Hematopoietic multipotent progenitor cell treated with erythropoietin and hydrocortisone succinate and interleukin-3 and kit ligand, for 17 days (in vitro differentiated cells): Measurements from ENCODE around the gene DDX59.
"Not testable (repeated sequence)": the region's sequence is repeated elsewhere in the genome, so short reads cannot be mapped to it uniquely, and the experiment has no call there.

ENCODE experiments used
- DNase-seq: peaks from one replicate; pipeline ENCODE4 v3.0.0-alpha.2; 2015; ENCODE audit warnings: low spot score

The DDX59 gene

GRCh38 chr1:200670242-200671118 lies 773 bp upstream of the DDX59 start:
- DNase-seq: no peak

- DNase-seq: no peak
These were observed 993 bp downstream of the DDX59 start for GRCh38 chr1:200668514-200669313.

DNA sequence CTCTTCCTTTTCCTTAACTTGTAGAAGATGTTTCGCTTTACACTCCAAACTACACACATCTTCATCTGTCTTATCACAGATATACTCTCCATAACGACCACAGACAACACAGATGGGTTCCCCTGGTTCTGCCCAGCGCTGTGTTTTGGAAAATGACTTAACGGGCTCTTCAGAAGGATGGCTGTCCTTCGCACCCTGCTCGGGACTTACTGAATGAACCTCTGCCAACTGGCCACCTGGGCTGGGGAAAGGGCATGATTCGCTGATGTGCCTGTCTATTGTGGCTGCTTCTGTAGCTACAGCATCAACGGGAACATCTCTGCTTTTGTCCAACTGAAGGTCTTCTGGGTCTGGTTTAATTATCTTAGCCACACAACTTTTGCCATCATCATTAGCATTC lies 3.4 kb downstream of the DDX59 start:
- DNase-seq: no peak

GRCh38 chr1:200665861-200666260 lies 3.8 kb downstream of the DDX59 start:
- no peak for DNase-seq

DNA sequence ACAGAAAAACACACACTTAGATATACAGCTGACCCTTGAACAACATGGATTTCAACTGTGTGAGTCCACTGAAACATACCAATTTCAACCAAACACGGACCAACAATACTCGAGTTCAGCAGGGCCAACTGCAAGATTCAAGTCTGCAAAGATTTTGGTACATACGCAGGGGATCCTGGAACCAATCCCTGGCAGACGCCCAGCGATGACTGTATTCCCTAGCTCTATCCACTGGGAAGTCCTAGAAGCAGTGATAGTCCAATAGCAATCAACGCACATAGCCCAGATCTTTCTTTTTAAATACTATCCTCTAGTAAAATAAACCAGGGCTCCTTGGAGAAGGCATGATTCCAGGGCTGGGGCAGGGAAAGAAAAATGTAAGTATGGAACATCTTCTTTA lies 9.0 kb downstream of the DDX59 start:
- no peak for DNase-seq

- no peak for DNase-seq
These were observed 10.4 kb downstream of the DDX59 start for GRCh38 chr1:200659269-200659668.

DNA sequence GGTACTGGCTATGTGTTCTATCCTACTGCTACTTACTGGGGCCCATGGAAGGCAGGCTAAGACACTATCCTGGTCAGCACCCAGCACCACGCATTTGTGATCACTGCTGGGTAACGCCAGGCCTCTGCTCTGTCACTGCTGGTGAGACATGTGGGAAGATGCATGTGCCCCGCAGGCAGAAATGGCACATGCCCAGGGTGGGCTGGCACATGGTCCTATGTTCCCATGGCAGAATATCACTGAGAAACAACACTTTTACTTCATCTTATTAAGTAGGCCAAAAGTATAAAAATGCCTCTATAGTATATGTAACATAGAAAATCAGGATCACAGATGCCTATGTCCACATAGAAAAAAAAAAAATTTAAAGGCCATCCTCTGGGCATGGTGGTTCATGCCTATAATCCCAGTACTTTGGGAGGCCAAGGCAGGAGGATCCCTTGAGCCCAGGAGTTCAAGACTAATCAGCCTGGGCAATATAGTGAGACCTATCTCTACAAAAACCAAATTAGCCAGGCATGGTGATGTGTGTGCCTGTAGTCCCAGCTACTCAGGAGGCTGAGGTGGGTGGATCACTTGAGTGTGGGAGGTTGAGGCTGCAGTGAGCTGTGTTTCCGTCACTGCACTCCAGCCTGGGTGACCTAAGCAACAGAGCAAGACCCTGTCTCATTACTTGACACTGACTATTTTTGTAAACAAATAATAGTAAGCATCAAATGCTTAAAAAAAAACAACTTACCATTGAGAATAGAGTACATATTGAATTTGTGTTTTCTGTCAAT lies 11.5 kb downstream of the DDX59 start:
- DNase-seq: no peak

- DNase-seq: no peak
These were observed 15.0 kb downstream of the DDX59 start for GRCh38 chr1:200654660-200655059.

DNA sequence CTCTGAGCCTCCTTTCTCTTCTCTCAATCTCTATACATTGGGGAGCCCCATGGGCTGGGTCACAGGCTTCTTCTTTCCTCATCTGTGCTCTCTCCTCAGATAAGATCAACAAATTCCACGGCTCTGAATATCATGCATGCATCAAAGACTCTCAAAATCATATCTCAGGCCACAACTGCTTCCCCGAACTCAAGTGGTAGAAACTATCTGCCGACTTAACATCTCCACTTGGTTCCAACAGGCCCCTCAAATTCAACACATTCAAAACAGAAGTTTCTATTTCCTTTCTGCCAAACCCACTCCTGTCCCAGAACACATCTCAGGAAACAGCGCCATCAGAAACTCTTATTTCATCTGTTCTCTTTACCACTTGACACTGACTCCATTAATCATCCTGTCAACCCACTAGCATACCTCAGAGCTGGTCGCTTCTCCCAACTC lies 16.7 kb downstream of the DDX59 start:
- DNase-seq: no peak

GRCh38 chr1:200652378-200652777 lies 17.3 kb downstream of the DDX59 start:
- DNase-seq: no peak

DNA sequence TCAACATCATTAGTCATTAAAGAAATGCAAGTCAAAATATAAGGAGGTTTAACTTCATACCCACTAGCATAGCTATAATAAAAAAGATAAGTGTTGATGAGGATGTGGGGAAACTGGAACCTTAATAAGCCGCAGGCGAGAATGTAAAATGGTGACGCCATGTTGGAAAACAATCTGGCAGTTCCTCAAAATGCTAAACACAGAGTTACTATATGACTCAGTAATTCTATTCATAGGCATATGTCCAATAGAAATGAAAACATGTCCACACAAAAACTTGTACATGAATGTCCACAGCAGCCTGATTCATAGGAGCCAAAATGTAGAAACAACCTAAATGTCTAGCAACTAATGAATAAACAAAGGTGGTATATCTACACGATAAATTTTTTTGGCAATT lies 23.2 kb downstream of the DDX59 start:
- DNase-seq: no peak

DNA sequence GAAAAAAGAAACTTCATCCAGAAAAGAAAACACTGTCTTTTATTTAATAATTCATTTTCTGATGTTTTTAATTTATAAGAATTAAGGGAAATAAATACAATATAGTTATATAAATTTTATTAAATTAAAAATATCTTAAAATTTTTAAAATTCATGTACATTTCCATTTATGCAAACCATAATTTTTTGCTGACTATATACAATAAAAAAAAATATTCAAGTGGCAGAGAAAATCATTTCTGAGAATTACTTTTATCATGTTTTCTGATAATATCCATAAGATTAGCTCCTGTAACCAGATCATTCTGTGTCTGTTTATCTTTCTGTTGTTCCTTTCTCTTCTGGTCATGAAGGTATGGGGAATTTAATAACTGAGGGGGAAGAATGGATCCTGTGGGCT lies 25.7 kb downstream of the DDX59 start:
- no peak for DNase-seq

DNA sequence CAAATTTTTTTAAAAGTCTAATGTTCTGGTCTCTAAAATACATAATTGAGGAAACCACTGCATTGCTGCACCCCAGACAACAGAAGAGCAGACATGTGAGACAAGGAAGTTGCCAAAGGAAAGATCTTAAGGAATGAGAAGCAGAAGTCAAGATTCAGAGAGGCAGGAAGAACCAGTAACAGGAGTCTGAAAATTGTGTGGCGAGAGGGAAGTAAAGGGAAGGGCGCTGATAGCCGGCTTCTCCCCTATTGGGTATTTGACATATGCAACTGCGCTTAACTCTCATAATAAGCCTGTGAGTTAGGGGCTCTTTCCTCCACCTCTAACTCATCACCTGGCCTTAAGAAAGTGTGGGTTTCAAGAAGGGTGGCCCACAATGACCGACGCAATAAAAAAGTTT lies 27.2 kb downstream of the DDX59 start:
- no peak for DNase-seq

- no peak for DNase-seq
These were observed 28.7 kb downstream of the DDX59 start for GRCh38 chr1:200640963-200641401.

- DNase-seq: no peak
These were observed 29.2 kb downstream of the DDX59 start for GRCh38 chr1:200640373-200640962.

DNA sequence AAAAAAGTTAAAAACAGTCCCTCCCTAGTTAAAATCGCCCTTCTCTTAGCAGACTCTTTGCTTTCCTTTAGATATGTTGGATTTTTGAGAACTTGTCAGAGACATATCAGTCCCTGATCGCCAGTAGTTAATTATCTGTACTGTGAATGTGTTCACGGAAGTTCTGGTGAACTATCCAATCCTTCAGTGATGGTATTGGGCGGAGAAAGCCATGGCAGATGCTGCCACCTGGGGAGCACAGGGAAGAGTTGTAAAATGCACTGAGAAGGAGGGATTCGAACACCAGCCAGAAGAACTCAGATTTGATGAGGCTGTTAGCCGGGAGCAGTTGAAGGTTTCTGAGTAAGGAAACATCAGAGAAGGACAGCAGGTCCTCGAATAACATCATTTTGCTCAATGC lies 31.6 kb downstream of the DDX59 start:
- DNase-seq: peak; percentile 38

GRCh38 chr1:200636681-200637080 lies 33.0 kb downstream of the DDX59 start:
- no peak for DNase-seq

DNA sequence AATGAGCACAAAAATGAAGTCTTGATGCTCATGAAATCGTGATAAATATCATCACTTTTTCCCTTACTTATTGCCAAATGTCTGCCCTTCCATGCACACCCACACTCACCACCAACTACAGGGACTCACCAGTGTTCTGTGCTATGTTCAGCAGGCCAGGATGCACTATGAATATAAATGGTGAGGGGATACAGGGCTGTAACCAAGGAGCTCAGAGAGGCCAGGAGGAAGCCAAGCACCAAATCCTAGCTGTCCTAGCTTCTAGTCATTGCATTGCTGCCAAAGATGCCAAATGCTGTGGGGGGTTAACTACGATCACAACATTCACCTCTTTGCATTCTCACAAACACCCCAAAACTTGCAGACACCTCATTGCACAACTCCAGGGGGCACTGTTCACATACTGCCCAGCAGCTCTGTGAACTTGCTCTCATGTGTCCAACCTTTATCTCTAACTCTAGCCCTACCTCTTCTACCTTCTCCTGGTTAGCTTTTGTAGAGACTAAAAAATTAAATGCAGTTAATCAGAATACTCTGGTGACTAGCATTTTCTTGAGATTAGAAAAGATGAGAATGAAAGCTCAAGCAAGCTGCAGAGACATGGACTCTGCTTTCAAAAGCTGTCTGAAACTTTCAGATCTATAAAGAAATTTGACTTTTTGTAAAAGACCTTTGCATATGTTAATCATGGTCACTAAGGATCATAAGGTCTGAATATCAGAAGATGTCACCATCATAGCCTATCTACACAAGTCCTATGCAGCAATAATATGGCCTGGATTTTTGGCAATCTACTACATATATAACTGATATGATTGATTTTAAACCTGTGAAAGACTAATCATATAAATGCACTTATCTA lies 35.2 kb downstream of the DDX59 start:
- DNase-seq: peak; percentile 54

- no peak for DNase-seq
These were observed 38.3 kb downstream of the DDX59 start for GRCh38 chr1:200631375-200631774.

- DNase-seq: not testable (repeated sequence)
These were observed 39.2 kb downstream of the DDX59 start for GRCh38 chr1:200630515-200630899.
